Smooth muscle cell of the brain vasculature (primary cell): ENCODE data around the gene ACTL10.

Experiments used
- DNase-seq: peaks from one replicate; pipeline ENCODE4 v3.0.0-alpha.2; 2012; ENCODE audit warnings: low read depth, low spot score

Gene ACTL10

GRCh38 chr20:33663161-33664084 is 3.3 kb upstream of the ACTL10 start:
- no peak for DNase-seq

DNA sequence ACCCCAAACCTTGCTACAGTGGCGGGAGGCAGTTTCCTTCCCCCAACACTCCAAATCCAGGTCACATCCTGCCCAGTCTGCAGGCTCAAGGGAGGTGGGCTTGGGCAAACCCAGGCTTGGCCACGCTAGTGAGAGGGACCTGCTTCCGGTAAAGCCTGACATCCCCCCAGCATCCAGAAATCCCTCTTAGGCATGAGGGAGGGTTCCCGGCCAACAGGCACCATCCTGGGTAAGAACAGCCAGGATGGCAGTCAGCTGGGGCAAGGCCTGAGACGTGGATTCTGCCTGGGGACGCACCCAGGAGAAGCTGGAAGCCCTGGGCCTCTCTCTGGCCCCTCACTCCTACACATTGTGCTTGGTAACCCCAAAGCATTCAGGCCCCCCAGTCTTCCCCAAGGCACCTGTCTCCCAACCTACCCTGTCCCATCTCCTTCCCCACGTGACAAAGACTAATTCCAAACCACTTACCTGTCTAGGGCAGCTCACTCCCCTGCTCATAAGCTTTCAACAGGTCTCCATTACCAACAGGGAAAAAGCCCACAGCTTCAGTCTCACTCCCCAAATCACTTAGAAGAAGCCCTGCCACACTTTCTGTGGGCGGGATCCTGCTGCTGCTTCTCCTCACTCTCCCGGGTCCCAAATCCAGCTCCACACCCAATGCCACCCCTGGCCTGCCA is 2.5 kb upstream of the ACTL10 start:
- DNase-seq, result no peak

GRCh38 chr20:33664762-33665144 is 2.0 kb upstream of the ACTL10 start:
- no peak for DNase-seq

DNA sequence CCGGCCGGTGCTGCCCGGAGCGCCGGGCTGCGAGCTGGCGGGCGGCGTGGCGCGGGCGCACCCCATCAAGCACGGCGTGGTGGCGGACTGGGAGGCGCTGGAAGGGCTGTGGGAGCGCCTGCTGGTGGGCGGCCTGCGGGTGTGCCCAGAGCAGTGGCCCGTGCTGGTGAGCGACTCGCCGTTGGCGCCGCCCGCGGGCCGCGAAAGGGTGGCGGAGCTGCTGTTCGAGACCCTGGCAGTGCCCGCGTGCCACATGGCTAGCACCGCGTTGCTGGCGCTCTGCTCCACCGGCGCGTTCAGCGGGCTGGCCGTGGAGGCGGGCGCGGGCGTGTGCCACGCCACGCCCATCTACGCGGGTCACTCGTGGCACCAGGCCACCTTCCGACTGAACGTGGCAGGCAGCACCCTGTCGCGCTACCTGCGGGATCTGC is 517 bp downstream of the ACTL10 start:
- DNase-seq, result no peak

DNA sequence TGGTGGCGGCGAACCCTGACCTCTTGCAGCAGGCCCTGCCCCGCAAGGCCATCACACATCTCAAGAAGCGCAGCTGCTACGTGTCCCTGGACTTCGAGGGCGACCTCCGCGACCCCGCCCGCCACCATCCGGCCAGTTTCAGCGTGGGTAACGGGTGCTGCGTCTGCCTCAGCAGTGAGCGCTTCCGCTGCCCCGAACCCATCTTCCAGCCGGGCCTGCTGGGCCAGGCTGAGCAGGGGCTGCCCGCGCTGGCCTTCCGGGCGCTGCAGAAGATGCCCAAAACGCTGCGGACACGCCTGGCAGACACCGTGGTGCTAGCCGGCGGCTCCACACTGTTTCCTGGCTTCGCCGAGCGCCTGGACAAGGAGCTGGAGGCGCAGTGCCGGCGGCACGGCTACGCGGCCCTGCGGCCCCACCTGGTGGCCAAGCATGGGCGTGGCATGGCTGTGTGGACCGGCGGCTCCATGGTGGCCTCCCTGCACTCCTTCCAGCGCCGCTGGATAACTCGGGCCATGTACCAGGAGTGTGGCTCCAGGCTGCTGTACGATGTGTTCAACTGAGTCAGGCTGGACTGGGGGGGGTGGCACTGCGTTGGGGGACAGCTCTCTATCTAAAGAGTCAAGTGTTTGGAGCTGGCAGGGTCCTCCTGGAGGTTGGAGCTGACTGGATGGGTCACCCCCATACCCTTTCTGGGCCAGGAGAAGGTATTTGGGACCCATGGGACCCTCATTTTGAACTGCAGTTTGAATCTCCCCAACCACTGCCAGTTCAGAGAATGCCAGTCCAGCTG is 1.1 kb downstream of the ACTL10 start:
- no peak for DNase-seq

- no peak for DNase-seq
These were observed 1.9 kb downstream of the ACTL10 start for GRCh38 chr20:33668466-33669155.

DNA sequence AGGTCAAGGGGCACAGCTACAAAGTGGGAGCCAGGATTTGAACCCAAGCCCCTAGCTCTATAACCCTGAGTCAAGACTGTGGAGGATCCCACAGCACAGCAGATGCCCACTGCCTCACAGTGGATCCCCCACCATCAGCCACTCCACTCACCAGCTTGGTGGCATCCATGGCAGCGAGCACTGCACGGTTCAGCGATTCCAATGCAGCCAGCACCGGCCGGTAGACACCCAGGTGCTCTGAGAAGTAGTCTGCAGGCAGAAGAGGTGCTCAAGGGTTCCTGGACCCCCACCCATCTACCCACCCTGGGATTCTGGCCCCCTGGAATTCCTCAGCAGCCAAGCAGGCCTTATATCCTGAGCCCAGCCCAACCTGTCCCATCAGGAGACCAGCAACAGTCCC is 2.5 kb downstream of the ACTL10 start:
- no peak for DNase-seq

GRCh38 chr20:33669873-33670640 is 3.3 kb downstream of the ACTL10 start:
- no peak for DNase-seq

DNA sequence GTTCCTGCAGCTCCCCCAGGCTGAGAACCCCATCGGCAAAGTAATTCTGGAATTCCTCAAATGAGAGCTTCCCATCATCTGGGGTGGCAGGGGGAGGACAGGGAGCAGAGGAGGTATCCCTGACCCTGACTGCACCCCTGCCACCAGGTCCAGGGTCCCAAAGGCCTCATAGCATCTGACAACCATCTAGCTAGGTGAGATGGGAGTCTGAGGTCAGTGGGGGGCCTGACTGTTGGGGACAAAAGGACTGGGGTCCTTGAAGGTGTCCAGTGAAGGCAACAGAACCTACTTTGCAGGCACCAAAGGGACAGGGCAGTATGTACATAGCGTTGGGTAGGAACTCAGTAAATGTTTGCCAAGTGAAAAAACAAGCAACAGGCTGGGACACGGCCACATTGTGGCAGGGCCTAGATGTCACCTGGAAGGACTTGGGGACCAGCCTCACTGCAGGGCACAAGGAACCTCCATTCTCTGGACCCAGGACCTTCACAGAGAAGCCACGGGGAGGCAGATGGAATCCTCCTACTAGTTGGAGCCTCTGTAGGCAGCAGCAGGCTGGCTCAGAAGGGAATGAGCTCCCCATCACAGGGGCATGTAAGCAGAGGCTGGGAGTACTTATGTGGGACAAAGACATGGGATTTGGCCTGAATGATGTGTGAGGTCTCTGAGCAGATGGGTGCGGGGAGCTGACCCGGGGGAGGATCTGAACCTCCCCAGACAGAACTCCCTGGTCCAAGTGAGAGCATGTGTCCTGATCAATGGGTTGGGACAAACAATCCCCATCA is 4.2 kb downstream of the ACTL10 start:
- DNase-seq, result no peak

GRCh38 chr20:33671573-33672288 is 5.0 kb downstream of the ACTL10 start:
- DNase-seq, result no peak

- no peak for DNase-seq
These were observed 5.8 kb downstream of the ACTL10 start for GRCh38 chr20:33672426-33673113.

GRCh38 chr20:33673114-33673409 is 6.3 kb downstream of the ACTL10 start:
- no peak for DNase-seq

GRCh38 chr20:33673410-33674293 is 6.9 kb downstream of the ACTL10 start:
- no peak for DNase-seq

DNA sequence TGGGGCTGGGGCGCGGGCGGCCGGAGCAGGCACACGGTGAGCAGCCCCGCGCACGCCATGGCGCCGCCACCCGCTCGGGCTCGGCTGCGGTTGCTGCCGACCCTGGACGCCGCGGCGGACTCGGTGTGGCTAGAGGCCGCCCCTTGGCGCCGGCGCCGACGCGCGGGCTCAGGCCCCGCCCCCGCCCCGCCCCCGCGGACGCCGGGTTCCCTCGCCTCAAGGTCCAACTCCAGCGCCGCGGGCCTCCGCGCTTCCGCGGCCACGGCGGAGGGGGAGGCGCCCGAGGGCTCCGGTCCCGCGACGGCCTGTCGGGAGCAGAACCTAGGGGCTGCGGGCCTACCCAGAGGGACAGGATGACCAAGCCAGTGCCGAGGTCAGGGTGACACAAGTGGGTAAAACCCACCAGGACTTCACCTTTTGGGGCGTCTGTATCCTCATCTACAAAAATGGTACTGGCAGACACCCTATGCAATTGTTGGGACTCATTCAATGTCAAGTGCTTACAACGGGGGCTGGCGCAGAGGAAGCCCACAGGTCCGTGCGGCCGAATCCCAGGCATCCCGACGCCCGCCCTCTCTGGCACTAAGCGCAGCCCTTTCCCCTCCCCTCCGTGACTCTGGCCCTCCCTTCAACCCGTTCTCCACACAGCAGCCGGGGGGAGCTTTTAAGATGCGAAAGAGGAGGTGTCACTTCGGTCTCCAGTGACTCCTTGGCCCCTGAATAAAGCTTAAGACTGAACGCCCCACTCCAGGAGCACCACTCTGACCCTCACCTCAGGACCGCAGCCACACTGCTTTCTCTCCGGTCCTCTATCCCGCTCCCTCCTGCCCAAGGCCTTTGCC is 7.8 kb downstream of the ACTL10 start, which contains the start of gene NECAB3:
Gene NECAB3 (minus strand): TSS at position 135 of the 842 bp plus-strand sequence. CDS start 76 bp downstream, at position 59.
- DNase-seq, result no peak

DNA sequence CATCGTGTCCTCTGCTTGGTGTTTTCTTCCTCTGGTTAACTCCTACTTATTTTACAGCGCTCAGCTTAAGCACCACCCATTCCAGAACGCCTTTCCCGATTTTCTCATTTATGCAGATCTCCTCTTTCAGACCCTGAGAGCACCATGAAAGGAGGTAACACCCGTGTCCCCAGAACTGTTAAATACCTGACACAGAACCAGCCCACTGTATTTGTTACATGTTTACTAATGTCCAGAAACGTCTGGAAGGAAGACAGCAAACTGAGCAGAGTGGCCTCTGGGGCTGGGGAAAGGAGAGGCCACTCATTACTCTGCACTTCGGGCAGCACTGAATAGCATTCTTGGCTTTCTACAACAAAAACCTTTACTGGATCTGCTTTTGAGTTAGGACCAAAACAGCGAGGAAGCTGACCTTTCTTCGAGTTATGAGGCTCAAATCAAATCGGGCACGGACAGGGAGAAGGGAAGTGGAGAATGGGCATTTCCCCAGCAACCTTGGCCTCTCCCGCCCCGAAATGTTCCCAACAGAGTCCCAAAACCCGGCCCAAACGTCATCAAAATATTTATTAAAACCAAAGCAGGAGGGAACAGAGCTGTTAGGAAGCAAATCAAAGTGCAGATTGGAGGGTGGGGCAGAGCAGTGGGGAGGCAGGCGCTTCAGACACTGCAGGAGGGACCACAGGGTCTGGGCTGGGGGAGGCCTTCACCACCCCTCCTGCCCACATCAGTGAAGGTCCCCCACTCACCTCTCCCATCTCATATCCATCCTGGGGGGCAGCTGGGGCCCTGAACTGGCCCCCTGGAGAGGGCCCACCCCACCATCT is 8.6 kb downstream of the ACTL10 start:
- no peak for DNase-seq

DNA sequence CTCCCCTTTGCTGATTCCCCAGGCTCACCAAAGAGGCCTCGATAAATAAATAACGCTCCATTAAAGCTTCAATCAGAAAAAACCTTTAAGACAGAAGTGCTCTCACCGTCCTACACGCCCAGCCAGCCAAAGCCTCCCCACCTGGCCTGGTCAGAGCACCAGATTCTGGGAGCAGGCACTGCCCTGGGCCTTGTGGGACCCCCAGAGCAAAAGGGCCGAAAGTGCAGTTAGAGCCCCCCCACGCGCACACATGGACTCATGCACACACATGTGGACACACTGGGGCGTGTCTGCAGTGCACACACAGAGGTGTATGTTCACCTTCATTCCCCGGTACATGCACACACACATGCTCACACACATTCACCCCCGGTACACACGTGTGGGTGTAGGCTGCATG is 9.4 kb downstream of the ACTL10 start:
- no peak for DNase-seq
